K562 (cell line): Measurements from ENCODE around the gene CHAC1. TPM values are rescaled to one million over a fixed set of nuclear protein-coding genes. Genes with fewer than 3 reads are reported as not detected.

Experiments used
- ATAC-seq: fragments of 200-7000 bp; cut with Tn5 transposase; 3 replicates; pipeline ENCODE4 v1.9.1; 2020; ENCODE audit warnings: moderate library complexity
- BruUV-seq: library from RNA; stranded (reverse); fragments of 400-500 nt; replicated peaks from 2 replicates; lab custom pipeline; 2021; lab: Mats Ljungman, UMichigan
- CTCF ChIA-PET: fragments of 300-600 bp; formaldehyde crosslinking; extraction: SDS; loops from one replicate; lab custom pipeline; 2021; ENCODE audit warnings: low intra/inter-chr PET ratio; lab: Yijun Ruan, JAX
- POLR2A ChIA-PET: fragments of 300-600, 350-650 bp; sonication (Branson Sonifier 250); formaldehyde crosslinking; extraction: SDS; loops from one replicate; lab custom pipeline; 2021; ENCODE audit warnings: antibody characterized with exemption, inconsistent platforms; lab: Yijun Ruan, JAX
- DNase-seq, 4 experiments: peaks; one replicate each; pipeline versions ENCODE4 v3.0.0 to v3.0.0-alpha.2; 2011 to 2018; ENCODE audit warnings: low spot score in 3 of 4, mixed read lengths in 3 of 4; ENCODE audit errors: extremely low read depth in 1 of 4
- FAIRE-seq: peaks from 2 replicates; lab custom pipeline; 2011; peaks lifted over from hg19 to GRCh38; lab: Jason Lieb, UNC
- H2AFZ ChIP-seq: 2 replicates; pipeline ENCODE4 v1.6.0; 2011; ENCODE audit warnings: low read depth, low read length, control low read depth, inconsistent platforms
- H3K27ac ChIP-seq: fragments of 200-600 bp; 3 replicates; pipeline ENCODE4 v1.8.0; 2011; ENCODE audit warnings: low read depth, mild to moderate bottlenecking, control low read depth, inconsistent platforms, low read length, moderate library complexity, mixed read lengths; ENCODE audit errors: extremely low read depth
- H3K27me3 ChIP-seq, 2 experiments: fragments of 300-600 bp in 1 of 2; 2 replicates in 1 of 2; 3 replicates in 1 of 2; pipeline versions ENCODE4 v1.6.0 to v1.8.0; 2011; ENCODE audit warnings: inconsistent platforms in 2 of 2, low read length in 2 of 2, mild to moderate bottlenecking in 1 of 2, mixed read lengths in 1 of 2, moderate library complexity in 1 of 2; ENCODE audit not compliant: control insufficient read depth in 2 of 2, insufficient read depth in 2 of 2
- H3K36me3 ChIP-seq: fragments of 300-600 bp; 3 replicates; pipeline ENCODE4 v1.8.0; 2011; ENCODE audit warnings: mild to moderate bottlenecking, low read length, inconsistent platforms; ENCODE audit not compliant: control insufficient read depth, insufficient read depth
- H3K4me1 ChIP-seq, 2 experiments: fragments of 200-600 bp in 1 of 2; replicated peaks in 1 of 2; 2 replicates in 1 of 2; 3 replicates in 1 of 2; pipeline versions ENCODE4 v1.5.1 to v1.8.0; 2011; ENCODE audit warnings: inconsistent platforms in 2 of 2, low read length in 2 of 2, mild to moderate bottlenecking in 1 of 2, mixed read lengths in 1 of 2, moderate library complexity in 1 of 2; ENCODE audit not compliant: control insufficient read depth in 2 of 2, insufficient read depth in 2 of 2
- H3K4me2 ChIP-seq: 2 replicates; pipeline ENCODE4 v1.6.1; 2011; ENCODE audit warnings: low read length, control low read depth, inconsistent platforms, mixed read lengths; ENCODE audit not compliant: insufficient read depth
- H3K4me3 ChIP-seq: fragments of 200-600 bp; sonication (generic), shearing (Covaris generic); 2 replicates; pipeline ENCODE4 v1.5.1; 2016; ENCODE audit warnings: control low read depth, inconsistent platforms
- H3K79me2 ChIP-seq: fragments of 200-600 bp; 3 replicates; pipeline ENCODE4 v1.8.0; 2011; ENCODE audit warnings: low read length, inconsistent platforms; ENCODE audit not compliant: control insufficient read depth, insufficient read depth
- H3K9ac ChIP-seq, 2 experiments: 2 replicates each; pipeline versions ENCODE4 v1.6.0 to v1.6.1; 2011; ENCODE audit warnings: low read depth in 2 of 2, low read length in 2 of 2, control low read depth in 1 of 2, inconsistent platforms in 1 of 2, mild to moderate bottlenecking in 1 of 2, mixed read lengths in 1 of 2; ENCODE audit not compliant: insufficient read depth in 1 of 2
- H3K9me1 ChIP-seq: one replicate; pipeline ENCODE4 v1.6.0; 2011; ENCODE audit warnings: inconsistent platforms, mild to moderate bottlenecking, low read length, moderate library complexity; ENCODE audit not compliant: control insufficient read depth, insufficient read depth
- H3K9me3 ChIP-seq: replicated peaks from 2 replicates; pipeline ENCODE4 v1.5.1; 2011; ENCODE audit warnings: low read depth, low read length, inconsistent platforms; ENCODE audit not compliant: control insufficient read depth, insufficient read depth
- H4K20me1 ChIP-seq: replicated peaks from 2 replicates; pipeline ENCODE4 v1.6.1; 2011; ENCODE audit warnings: low read length, inconsistent platforms, mixed read lengths; ENCODE audit not compliant: control insufficient read depth, insufficient read depth
- ERF ChIP-seq: fragments of 450-650 bp; formaldehyde crosslinking; IDR thresholded peaks from 2 replicates; pipeline ENCODE4 v1.4.0; 2020; ENCODE audit warnings: mild to moderate bottlenecking, mixed read lengths
- NCOA1 ChIP-seq: fragments of 450-650 bp; IDR thresholded peaks from 2 replicates; pipeline ENCODE4 v1.6.1; 2016; ENCODE audit warnings: low read depth
- NCOA2 ChIP-seq, 2 experiments: fragments of 450-650 bp; IDR thresholded peaks; 2 replicates each; pipeline ENCODE4 v1.6.1; 2018; ENCODE audit warnings: mild to moderate bottlenecking in 2 of 2, moderate library complexity in 1 of 2; ENCODE audit not compliant: partially characterized antibody in 2 of 2
- PHB ChIP-seq: fragments of 250-450 bp; sonication (Bioruptor Pico); IDR thresholded peaks from 2 replicates; pipeline ENCODE4 v1.5.0; 2021
- RBM22 ChIP-seq: fragments of 200-400 bp; formaldehyde crosslinking; IDR thresholded peaks from 2 replicates; pipeline ENCODE4 v1.6.1; 2018; ENCODE audit warnings: low read length, low read depth; ENCODE audit not compliant: poor library complexity, severe bottlenecking
- SP2 ChIP-seq: IDR thresholded peaks from 2 replicates; pipeline ENCODE4 v1.6.1; 2011; ENCODE audit warnings: mild to moderate bottlenecking, low read depth, low read length, moderate library complexity; ENCODE audit not compliant: poor library complexity, severe bottlenecking; ENCODE audit errors: extremely low read depth
- TEAD2 ChIP-seq: fragments of 450-650 bp; IDR thresholded peaks from 2 replicates; pipeline ENCODE4 v1.6.1; 2016; ENCODE audit warnings: missing genetic modification characterization, control low read depth, missing compliant biosample characterization
- ZC3H8 ChIP-seq: fragments of 450-650 bp; IDR thresholded peaks from 2 replicates; pipeline ENCODE4 v1.6.1; 2017
- WGBS: fragments of 100-300 bp; shearing (Covaris generic); methylation state at CpG from one replicate; pipeline ENCODE4 v1.1.6; 2016; ENCODE audit warnings: low coverage, mixed read lengths; ENCODE audit not compliant: insufficient coverage; ENCODE audit errors: missing lambda C conversion rate; 5-methylcytosine and 5-hydroxymethylcytosine counted together
- in situ Hi-C: fragments of 300-500 bp; cut with MboI; formaldehyde crosslinking; loops from 4 replicates; pipeline ENCODE4 v1.15.0; 2018; ENCODE audit warnings: inconsistent platforms, mixed read lengths
- intact Hi-C: fragments of 100-400 bp; cut with micrococcal nuclease; formaldehyde crosslinking; loops from 2 replicates; pipeline ENCODE4 v1.14.2; 2022
- polyA plus RNA-seq, 8 experiments: library from polyadenylated mRNA; depleted of rRNA in 4 of 8; stranded (reverse) in 5 of 8; unstranded in 3 of 8; fragments of >200 nt; fragmentation: Nextera tagmentation in 2 of 8; fragmentation: Illumina TruSeq in 1 of 8; extraction: Ambion mirVana in 2 of 8; extraction: Trizol in 1 of 8; gene quantifications; 2 replicates each; pipeline versions ENCODE4 v1.2.1 to v1.2.3, GENCODE V29; 2011 to 2014; ENCODE audit warnings: inconsistent platforms in 1 of 8, missing spikeins in 1 of 8
- total RNA-seq, 7 experiments: library from RNA; depleted of rRNA in 6 of 7; stranded (reverse); fragments of >200 nt in 6 of 7; fragmentation: Illumina TruSeq in 2 of 7; extraction: Trizol in 2 of 7; gene quantifications; 2 replicates each; pipeline versions ENCODE4 v1.2.1 to v1.2.3, GENCODE V29; 2011 to 2021; ENCODE audit warnings: low replicate concordance in 1 of 7
- TF ChIP-seq, protein P1 (sequence below): fragments of 250-450 bp; sonication (Bioruptor Pico); IDR thresholded peaks from 2 replicates; pipeline ENCODE4 v1.5.0; 2022; ENCODE audit warnings: mild to moderate bottlenecking

The CHAC1 gene
- total and polyA plus RNA-seq, 9 of the 15 experiments (the other 6 are each of a cell fraction or from before 2014, with no cell fraction given): 0.47 to 39.0 (median 7.5) TPM

DNA sequence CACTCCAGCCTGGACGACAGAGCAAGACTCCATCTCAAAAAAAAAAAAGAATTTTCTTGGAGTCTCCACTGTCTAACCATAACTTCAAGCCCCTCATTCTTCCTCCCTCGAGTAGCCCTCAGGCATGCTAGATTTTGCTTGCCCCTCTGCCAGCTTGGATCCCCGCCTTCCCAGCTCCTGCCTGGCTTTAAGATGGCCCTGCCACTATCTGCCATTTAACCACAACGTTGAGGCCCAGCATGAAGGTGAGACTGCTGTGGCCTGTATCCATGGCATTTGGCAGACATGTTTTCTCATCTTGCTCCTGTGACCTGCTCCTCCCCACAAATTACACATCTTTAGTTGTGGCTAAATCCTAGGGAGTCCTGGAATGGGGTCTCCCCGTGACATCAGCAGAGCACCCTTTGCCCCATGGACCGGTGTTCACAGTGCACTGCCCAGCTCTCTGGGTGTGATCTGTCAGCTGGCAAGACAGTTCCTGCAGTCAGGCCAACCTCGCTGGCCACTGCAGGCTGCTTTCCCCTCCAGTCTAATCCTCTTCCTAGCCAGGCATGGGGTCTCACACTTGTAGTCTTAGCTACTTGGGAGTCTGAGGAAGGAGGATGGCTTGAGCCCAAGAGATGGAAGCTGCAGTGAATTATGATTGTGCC, 48.6 kb upstream of the CHAC1 start:
- Histone ChIP-seq H3K36me3 (peaks cover 38% of the 10 kb centered on the region; the same call in 2 of the 3 replicates), H3K9me3 (no peaks in the 10 kb centered on the region), H3K4me3 (no peak overlapping the region), H3K9ac (no peak overlapping the region), H2AFZ (no peak overlapping the region), H3K27ac (no peak overlapping the region), H4K20me1 (peaks cover 31% of the 10 kb centered on the region; the same call in 1 of the 2 replicates), H3K4me2 (no peak overlapping the region), H3K4me1 (peaks cover 11 to 35% of the 10 kb centered on the region in 2 experiments; a peak in 4 of 5 replicates)
- CTCF ChIA-PET: interaction anchor here (2.0 to 5.5 kb wide), 3 partner anchors 114 to 280 kb away, joined by 8 to 74 read pairs (median 58); no protein-coding TSS in a partner anchor
- in situ Hi-C loops (loop anchor here (5.0 kb wide), 1 partner anchor 118 kb away; no protein-coding TSS in a partner anchor), intact Hi-C loops (loop anchor here (1.0 to 5.0 kb wide), 2 partner anchors 63 to 281 kb away; no protein-coding TSS in a partner anchor)
- ATAC-seq (no peak), FAIRE-seq (no peak)
- POLR2A ChIA-PET: interaction anchor here (0.6 to 2.1 kb wide), 6 partner anchors 9 to 281 kb away, joined by 3 to 9 read pairs (median 4); partner anchors contain the start of gene VPS18
- no TSS peak for BruUV-seq
- 63% methylated on average over 7 of the region's 7 CpGs for WGBS
- TF ChIP-seq ZC3H8: no peak
- no peak for TF ChIP-seq RBM22
- TF ChIP-seq SP2: no peak
- no peak for TF ChIP-seq NCOA2 (IDR thresholded peaks at IDR 0.05; ENCODE audit: partially characterized antibody in 2 of 2)
- TF ChIP-seq ERF: no peak
- no peak for TF ChIP-seq NCOA1
- no peak for TF ChIP-seq PHB (CRISPR knock-in tag)
- TF ChIP-seq, protein P1, sequence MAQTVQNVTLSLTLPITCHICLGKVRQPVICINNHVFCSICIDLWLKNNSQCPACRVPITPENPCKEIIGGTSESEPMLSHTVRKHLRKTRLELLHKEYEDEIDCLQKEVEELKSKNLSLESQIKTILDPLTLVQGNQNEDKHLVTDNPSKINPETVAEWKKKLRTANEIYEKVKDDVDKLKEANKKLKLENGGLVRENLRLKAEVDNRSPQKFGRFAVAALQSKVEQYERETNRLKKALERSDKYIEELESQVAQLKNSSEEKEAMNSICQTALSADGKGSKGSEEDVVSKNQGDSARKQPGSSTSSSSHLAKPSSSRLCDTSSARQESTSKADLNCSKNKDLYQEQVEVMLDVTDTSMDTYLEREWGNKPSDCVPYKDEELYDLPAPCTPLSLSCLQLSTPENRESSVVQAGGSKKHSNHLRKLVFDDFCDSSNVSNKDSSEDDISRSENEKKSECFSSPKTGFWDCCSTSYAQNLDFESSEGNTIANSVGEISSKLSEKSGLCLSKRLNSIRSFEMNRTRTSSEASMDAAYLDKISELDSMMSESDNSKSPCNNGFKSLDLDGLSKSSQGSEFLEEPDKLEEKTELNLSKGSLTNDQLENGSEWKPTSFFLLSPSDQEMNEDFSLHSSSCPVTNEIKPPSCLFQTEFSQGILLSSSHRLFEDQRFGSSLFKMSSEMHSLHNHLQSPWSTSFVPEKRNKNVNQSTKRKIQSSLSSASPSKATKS: no peak
- TF ChIP-seq TEAD2 (tag): no peak
- TF ChIP-seq, all 486 proteins: peak for 0
- Histone ChIP-seq H3K9me1 (no peaks in the 10 kb centered on the region), H3K27me3 (no peaks in the 10 kb centered on the region), H3K79me2 (peaks cover 3% of the 10 kb centered on the region; the same call in 1 of the 3 replicates)
- no peak for DNase-seq
